GM21447 (cell line): ENCODE data around the gene CAPRIN2.

Experiments
- ATAC-seq: cut with Tn5 transposase; IDR thresholded peaks from one replicate; pipeline ENCODE4 v1.9.1; 2021; ENCODE audit not compliant: unreplicated experiment

CAPRIN2 gene

GRCh38 chr12:30754750-30755394 lies at the start of gene CAPRIN2:
TSS of gene CAPRIN2 (minus strand) at chr12:30754951. CDS start at chr12:30753520, 1,431 bp downstream.
- ATAC-seq = peak; percentile 92

DNA sequence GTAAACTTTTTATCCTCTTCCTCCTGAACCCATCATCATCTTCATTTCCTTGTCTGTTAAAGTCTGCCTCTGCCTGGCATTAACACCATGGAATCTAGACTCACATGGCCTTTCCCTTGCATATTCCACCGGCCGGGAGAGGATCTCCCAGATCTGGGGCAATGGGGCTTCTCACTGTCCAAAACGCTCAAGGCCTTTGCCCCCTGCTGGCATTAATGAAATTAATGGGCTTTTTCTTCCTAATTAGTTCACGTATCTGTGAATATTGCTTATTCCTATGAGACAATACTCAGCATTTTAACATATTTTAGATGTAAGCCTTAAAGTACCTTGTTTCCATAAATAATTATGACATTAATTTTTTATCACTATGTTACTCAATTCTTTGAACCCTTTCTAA lies 42.9 kb upstream of the CAPRIN2 start:
- ATAC-seq = no peak

DNA sequence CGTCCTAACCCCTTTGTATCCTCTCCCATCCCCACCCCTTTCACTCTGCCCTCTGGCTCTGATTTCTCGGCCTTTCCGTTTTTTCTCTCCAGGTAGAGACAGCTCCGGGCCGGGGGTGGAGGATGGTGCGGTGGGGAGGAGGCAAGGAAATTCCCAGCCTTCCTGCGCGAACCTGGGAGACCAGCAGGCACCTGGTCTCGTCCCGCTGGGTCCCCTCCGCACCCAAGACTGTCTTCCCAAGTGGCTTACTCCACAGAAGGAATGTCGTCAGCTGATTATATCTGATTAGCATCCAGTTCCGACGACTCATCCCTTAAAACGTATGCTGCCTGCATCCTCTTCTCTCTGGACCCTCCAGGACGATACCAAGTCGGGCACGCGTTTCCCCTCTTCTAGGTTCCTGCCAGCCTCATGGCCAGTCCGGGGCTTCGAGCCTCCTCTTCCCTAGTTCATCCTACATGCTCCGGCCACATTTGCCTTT lies 42.2 kb upstream of the CAPRIN2 start:
- no peak for ATAC-seq

GRCh38 chr12:30796313-30796780 lies 41.6 kb upstream of the CAPRIN2 start:
- peak; percentile 15 for ATAC-seq

DNA sequence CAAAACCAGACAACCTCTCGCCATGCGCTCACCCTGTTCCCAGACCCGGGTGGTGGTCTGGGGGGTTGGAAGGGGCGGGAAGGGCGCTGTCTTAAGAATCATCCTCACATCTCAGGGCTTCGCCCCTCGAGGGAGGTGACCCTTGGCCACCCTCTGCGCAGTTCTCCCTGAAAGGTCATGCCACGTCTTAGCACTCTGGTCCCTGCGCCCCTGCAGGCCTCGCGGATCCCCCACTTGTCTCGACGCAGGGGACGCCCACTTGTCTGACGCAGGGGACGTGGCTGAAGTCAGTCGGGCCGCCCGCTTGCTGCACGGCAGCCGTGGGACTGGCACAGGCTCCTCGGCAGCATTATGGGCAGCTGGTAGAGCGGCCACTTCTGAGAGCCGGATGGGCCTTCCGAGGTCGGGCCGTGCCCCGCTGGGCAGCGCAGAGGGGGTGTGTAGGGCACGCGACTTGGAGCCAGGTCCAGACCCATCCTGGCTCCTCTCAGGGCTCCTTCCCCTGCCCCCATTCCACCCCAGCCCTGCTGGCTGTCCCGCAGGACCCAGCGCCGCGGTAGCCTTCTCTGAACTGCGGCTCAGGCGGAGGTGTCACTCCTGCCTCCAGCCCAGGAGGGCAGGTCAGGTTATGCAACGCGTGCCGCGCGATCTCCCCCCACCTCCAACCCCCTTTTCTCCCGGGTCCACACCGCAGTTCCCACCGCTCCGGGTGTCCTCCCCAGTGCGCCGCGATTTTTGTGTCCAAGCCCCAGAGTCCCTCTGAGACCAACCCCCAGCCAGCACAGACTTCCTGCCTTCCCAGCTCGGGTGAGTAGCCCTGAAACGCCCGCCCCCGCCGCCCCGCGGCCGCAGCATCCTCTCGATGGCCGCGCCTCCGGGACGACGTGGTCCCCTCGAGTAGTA lies 40.9 kb upstream of the CAPRIN2 start:
- ATAC-seq = peak; percentile 78

DNA sequence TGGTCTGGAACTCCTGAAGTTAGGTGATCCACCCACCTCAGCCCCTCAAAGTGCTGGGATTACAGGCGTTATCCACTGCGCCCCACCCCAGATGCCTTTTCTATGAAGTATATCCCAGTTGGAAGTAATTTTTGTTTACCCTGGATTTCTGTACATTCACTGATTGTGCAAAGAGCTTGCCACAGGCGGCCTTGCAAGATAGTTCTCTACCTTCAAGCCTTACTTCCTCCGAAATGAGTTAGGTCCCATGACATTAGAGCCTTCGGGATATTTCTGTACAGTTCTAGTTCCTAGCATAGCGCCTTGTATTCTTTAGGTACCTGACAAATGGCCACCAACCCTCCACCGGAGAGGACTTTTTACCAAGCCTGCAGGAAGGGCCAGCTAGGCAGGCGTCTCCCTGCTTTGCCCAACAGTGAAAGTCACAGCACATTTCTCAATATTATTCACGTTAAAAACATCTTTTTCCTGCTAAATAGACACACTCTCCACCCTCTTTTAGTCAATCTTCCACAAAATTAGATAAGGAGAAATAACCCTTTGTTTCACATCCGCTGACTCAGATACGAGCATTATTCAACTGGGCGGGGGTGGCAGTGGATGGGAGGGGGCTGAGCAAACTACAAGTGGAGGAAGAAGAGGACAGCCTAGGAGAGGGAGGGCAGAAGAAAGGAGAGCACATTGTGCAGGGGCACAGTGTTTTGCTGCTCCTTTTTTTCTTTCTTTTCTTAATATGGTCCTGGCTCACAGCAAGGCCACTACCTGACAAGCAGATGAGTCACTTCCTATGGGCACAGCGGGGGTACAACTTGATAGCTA lies 40.0 kb upstream of the CAPRIN2 start:
- no peak for ATAC-seq

DNA sequence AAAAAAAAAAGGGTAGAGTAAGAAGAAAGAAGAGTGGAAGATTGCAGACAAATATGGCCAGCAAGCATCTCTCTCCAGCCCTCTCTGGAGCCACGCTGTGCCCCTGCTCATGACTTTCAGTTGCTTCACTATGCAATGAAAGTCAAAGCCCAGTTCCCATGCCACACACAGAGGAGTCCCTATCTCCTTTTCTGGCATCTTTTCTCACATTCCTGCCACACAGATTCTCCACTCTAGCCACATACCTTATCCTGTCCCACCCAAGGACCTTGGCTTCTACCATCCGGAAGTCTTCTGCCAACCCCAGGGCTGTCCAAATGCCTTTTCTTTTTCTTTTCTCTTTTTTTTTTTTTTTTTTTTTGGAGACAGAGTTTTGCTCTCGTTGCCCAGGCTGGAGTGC lies 39.3 kb upstream of the CAPRIN2 start:
- ATAC-seq = no peak

- no peak for ATAC-seq
Observed at GRCh38 chr12:30792648-30793499, 38.1 kb upstream of the CAPRIN2 start.

DNA sequence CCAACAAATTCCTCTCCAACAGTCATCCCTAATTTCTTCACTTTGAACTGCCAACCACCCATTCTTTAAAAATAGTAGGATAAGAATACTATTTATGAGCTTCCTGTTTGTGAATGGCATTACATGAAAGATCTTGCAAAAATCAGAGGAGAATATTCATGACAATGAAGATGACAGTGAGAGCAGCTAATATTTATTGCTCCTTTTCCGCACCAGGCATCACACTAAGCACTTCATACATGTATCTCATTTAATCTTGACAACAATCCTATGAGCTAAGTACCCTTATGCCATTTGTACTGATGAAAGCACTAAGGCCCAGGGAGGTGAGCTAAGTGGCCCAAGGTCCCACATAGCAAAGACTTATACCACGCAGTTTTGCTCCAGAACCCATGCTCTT lies 37.3 kb upstream of the CAPRIN2 start:
- no peak for ATAC-seq

GRCh38 chr12:30788754-30789153 lies 34.0 kb upstream of the CAPRIN2 start:
- no peak for ATAC-seq

GRCh38 chr12:30785630-30786029 lies 30.9 kb upstream of the CAPRIN2 start:
- ATAC-seq = no peak

DNA sequence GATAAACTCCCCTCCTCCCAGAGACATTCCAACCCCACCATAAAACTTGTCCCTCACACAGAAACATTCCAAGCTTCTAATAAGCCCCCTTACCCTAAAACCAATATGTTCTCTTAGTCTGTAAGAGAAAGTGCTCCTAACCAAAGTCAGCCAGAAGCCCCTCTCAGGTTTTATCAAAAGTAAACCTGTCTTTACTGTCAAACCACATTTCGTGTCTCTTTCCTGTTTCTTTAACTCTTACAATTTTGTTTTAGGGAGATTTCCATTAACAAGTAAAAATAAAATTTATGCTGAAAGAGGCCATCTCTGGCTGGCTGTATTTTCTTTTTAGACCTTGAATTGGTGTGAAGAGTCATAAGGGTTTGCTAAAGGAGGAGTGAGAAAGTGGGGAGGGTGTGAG lies 29.8 kb upstream of the CAPRIN2 start:
- ATAC-seq = no peak

GRCh38 chr12:30783946-30784345 lies 29.2 kb upstream of the CAPRIN2 start:
- ATAC-seq = no peak

- ATAC-seq = no peak
Observed at GRCh38 chr12:30782316-30783173, 27.8 kb upstream of the CAPRIN2 start.

GRCh38 chr12:30779578-30779977 lies 24.8 kb upstream of the CAPRIN2 start:
- ATAC-seq = no peak

DNA sequence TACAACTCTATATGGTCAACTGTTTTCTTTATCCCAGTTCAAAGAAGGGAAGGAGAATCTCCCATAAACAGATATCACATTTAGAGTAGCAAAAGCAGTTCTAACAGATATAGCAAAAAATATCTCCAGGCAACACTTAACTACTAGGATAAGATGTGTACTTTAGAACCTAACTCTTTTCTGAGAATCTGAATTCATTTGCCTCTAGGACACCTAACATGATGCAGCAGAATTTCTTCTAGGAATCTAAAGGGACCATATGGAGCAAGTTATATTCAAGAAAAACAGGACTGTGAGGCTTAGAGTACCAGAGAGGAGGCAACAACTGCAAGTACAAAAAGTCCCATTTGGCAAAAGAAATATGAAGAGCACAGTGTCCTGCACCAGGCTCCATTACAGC lies 24.4 kb upstream of the CAPRIN2 start:
- ATAC-seq = no peak

DNA sequence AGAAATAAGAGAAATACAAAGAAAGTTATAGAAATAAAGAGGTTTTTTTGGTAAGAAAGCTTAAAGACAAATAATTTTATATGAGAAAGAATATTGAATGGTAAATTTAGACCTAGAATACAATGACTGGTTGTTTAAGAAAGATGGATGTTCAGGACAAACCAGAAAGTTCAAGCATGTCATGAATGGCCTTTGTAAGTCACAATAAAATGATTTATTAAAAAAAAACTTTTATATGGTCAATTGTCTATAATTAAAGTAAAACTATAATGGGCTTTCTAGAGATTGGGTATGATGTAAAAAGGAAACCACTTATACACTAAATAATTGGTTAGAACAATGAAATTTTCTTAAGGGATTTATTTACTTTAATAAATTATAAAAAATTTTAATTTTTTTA lies 19.8 kb upstream of the CAPRIN2 start:
- ATAC-seq = no peak

GRCh38 chr12:30769802-30770201 lies 15.1 kb upstream of the CAPRIN2 start:
- ATAC-seq = no peak

DNA sequence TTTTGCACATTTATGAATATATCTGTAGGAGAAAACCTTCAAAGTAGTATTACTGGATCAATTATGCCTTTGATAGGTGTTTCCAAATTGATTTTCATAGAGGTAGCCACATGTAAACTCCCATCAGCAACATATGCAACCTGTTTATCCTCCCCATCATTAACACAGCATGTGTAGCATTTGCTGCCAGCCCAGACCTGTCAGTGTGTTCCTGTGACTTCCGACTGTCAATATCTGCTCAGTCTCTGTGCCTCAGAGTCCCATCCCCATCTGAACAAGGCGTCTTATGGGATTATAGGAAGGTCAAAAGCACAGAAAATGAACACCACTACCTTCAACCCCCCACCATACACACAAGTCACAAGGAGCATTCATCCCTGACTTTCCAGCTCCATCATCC lies 9.5 kb upstream of the CAPRIN2 start:
- no peak for ATAC-seq
